GM21825 (cell line): ENCODE results near the gene OTUD1.
A peak's percentile ranks its signal among the peaks of the same experiment; 100 is the strongest.
"Not testable (repeated sequence)": the region's sequence is repeated elsewhere in the genome, so short reads cannot be mapped to it uniquely, and the experiment has no call there.

Experiments
- ATAC-seq: cut with Tn5 transposase; IDR thresholded peaks from one replicate; pipeline ENCODE4 v1.9.1; 2021; ENCODE audit warnings: mild to moderate bottlenecking, moderate library complexity; ENCODE audit not compliant: unreplicated experiment

The OTUD1 gene, protein sequence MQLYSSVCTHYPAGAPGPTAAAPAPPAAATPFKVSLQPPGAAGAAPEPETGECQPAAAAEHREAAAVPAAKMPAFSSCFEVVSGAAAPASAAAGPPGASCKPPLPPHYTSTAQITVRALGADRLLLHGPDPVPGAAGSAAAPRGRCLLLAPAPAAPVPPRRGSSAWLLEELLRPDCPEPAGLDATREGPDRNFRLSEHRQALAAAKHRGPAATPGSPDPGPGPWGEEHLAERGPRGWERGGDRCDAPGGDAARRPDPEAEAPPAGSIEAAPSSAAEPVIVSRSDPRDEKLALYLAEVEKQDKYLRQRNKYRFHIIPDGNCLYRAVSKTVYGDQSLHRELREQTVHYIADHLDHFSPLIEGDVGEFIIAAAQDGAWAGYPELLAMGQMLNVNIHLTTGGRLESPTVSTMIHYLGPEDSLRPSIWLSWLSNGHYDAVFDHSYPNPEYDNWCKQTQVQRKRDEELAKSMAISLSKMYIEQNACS

DNA sequence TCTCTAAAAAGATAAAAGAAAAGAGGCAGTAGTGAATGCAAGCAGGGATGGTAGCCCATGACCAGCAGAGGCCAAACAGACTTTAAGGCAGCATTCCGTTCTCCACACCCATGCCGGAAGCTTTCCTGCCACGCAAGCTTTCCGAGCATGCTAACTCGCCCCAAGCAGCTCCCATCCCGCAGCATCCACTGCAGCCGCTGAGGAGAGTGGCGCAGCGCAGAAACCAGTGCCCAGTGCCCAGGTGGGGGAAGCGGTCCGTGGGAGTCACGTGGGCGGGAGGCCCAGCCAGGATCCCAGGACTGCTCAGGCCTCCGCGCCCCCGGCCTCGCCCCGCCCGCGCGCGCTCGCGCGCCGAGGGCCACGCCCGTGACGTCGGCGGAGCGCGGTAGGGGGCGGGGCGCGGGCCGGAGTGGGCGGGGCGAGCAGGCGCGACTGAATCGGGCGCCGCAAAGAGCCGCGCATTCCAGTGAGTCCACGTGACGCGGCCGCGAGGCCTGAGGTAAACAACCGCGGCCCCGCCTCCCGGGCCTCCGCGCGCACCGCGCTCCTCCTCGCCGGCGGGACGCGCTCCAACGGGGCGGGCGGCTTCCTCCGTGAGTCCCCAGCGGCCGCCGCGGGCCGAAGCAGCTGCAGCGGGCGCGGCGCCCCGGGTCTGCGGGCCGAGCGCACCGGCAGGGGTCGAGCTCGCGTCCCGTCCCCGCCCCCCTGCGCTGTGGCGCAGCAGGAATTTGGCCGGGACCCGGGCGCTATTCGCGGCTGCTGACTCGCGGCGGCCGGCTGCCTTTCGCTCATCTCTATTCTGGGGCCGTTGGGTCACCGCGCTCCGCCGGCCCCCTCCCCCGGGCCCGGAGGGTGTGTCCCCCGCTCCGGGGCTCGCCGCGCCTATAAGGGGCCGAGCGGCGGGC lies at the start of gene OTUD1:
OTUD1 (plus strand) TSS at position 529 of the 905 bp plus-strand sequence. CDS start 383 bp downstream, outside the sequence.
- ATAC-seq: peak; percentile 85

DNA sequence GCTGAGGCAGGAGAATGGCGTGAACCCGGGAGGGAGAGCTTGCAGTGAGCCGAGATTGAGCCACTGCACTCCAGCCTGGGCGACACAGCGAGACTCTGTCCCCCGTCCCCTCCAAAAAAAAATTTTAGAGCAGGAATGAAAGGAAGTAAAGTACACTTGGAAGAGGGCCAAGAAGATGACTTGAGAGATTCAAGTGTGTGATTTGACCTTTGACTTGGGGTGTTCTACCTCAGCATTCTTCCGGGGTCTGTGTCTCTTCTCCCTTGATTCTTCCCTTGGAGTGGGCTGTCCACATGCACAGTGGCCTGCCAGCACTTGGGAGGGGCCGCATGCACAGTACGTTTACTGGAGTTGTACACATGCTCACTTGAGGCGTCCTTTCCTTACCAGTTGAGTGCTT lies 48.5 kb upstream of the OTUD1 start:
- not testable (repeated sequence) for ATAC-seq

DNA sequence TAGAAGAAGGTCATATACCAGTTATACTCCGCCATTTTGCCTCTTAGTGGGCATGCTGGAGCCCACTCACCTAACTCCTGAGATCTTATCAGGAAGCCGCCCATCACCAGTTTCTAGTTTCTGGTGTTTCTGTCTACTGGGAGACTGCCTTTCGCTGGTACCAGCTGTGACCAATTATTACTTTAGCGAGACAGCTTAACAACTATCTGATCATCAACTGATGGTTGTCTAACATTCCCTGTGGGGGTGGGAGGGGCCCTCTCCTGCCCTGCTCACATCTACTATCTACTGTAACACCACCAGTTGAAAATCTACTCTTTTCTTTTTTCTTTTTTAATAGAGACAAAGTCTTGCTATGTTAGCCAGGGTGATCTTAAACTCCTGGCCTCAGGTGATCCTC lies 48.1 kb upstream of the OTUD1 start:
- no peak for ATAC-seq

DNA sequence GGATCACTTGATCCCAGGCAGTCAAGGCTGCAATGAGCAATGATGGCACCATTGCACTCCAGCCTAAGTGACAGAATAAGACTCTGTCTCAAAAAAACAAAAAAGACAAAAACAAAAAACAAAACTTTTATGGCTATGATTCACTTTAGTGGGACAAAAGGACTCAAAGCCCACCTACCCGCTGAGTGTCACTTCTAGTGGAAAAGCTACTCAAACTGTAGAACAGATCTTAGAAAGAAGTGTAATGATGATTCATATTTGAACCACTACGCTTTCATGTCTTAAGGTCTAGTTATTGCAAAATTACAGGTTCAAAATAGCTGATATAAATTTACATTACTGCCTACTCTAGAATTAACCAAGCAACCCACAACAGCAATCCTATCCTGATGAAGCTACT lies 47.1 kb upstream of the OTUD1 start:
- no peak for ATAC-seq

DNA sequence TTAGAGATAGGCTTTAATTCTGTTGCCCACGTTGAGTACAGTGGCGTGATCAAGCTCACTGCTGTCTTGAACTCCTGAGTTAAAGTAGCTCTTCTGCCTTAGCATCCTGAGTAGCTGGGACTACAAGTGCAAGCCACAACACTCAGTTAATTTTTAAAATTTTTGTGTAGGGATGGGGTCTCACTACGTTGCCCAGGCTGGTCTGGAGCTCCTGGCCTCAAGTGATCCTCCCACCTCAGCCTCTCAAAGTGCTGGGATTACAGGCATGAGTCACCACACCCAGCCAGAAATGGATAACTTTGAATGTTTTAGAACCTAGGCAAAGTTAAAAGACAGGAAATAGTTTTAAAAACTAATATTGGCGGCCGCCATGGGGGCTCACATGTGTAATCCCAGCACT lies 43.9 kb upstream of the OTUD1 start:
- ATAC-seq: no peak

DNA sequence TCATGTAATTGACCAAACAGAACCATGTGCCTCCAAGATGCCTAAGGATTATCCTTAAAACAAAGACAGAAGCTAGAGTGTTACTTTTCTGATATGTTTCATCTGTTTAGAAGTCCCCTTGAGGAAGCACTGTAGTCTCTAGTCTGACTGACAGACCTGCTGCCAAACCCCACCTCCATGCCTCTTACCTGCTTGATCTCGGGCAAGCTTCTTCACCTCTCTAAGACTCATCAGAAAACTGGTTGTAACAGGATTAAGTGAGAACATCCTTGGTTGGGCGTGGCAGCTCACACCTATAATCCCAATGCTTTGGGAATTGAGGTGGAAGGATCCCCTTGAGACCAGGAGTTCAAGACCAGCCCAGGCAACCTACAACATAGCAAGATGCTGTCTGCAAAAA lies 42.2 kb upstream of the OTUD1 start:
- ATAC-seq: no peak

DNA sequence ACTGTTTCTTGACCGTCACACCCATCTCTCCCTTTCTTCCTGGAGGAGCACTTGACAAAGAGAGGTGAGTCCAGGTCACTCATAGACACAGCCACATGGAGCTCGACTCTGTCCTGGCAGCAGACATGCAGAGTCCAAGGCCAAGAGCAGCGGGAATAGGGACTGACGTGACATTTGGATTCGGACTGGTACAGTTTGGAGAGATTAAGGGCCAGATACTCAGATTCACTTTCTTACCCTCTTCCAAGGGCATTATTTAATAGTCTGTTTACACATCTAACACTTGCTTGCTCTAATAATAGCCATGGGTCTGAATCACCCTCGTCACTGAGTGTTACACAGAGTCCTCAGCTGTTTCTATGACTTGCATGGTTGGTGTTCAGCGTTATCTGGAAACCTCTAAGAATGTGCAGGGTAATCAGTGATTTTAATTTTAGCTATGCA lies 39.2 kb upstream of the OTUD1 start:
- no peak for ATAC-seq

DNA sequence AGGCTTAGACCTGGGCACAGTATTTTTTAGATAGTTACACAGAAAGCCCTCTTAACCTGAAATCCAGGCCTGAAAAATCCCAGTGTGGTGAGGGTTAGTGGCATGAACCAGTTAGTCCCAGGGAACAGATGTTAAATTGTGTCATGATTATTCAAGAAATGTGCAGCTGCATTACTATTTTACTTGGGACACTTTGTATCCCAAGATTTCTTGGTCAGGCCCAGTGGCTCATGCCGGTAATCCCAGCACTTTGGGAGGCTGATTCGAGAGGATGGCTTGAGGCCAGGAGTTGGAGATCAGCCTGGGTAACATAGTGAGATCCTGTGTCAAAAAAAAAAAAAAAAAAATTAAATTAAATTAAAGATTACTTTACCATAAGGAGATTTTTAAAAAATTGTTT lies 36.0 kb upstream of the OTUD1 start:
- no peak for ATAC-seq

DNA sequence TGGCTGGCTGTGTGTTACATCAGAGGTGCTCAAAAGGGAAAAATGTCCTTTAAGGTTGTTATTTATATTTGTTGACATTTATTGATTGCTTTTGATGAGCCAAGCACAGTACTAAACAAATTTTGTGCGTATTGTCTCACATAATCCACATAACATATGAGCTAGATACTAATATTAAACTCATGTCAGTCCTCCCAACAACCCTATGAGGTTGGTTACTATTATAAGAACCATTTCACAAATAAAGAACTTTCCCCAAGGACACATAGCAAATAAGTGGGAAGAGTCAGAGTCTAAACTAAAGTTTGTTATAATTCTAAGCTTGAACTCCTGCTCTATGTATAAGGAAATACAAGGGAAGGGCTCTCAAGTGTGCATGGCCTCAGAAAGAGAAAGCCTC lies 35.6 kb upstream of the OTUD1 start:
- no peak for ATAC-seq

DNA sequence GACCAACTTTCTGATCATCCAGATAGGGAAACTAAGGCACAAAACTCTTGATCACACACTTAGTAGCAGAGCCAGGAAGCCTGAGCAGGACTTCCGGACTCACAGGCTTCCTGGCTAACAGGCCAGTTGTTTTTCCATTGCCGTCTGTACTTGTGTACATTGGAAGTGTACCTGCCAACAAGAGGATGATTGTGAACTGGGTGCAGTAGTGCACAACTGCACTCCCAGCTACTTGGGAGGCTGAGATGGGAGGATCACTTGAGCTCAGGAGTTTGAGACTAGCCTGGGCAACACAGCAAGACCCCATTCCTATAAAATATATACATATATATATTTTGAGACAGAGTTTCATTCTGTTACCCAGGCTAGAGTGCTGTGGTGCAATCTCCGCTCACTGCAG lies 35.2 kb upstream of the OTUD1 start:
- ATAC-seq: no peak

DNA sequence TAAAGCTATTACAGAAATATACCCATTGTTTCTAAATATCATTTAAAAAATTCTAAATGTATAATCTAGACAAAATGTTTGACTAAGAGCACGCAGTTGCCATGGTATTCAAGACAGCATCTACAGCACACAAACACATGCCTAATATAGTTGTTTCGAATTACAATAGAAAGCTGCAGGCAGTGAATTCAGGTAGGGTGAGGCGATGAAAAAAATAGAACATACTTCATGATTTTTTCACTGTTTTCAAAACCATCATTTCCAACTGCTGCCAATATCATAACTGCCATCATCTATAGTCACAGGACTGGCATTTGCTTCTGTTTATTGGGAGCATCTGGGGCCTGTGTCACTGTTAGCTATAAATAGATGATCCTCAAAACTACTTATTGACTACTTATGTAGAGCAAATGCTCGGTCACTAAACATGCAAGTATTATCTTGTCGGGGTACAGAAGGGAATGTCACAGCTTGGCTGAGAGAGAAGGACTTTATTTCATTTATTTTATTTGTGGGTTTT lies 34.4 kb upstream of the OTUD1 start:
- ATAC-seq: no peak

DNA sequence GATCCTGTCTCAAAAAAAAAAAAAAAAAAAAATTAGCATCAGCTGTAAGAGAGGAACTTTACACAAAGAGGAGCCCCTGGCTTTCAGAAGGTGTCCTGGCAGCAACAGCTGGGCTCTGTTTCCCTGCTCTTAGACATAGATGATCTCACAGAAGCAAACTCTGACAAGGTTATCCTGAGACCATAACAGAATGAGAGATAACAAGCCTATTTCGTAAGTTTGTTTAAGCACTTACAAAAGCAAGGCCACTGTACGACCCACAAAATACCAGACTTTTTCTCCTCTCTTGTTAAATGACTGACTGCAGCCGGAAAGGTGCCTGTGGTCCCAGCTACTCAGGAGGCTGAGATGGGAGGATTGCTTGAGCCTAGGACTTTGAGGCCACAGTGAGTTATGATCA lies 33.3 kb upstream of the OTUD1 start:
- ATAC-seq: no peak

DNA sequence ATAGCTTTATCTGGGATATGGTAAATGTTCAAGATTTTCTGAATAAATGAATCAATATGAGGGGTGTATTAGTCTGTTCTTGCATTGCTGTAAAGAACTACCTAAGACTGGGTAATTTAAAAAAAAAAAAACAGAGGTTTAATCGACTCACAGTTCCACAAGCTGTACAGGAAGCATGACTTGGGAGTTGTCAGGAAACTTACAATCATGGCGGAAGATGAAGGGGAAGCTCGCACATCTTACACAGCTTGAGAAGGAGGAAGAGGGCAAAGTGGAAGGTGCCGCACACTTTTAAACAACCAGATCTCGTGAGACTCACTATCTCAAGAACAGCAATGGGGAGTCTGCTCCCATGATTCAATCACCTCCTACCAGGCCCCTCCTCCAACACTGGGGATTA lies 32.5 kb upstream of the OTUD1 start:
- ATAC-seq: no peak

DNA sequence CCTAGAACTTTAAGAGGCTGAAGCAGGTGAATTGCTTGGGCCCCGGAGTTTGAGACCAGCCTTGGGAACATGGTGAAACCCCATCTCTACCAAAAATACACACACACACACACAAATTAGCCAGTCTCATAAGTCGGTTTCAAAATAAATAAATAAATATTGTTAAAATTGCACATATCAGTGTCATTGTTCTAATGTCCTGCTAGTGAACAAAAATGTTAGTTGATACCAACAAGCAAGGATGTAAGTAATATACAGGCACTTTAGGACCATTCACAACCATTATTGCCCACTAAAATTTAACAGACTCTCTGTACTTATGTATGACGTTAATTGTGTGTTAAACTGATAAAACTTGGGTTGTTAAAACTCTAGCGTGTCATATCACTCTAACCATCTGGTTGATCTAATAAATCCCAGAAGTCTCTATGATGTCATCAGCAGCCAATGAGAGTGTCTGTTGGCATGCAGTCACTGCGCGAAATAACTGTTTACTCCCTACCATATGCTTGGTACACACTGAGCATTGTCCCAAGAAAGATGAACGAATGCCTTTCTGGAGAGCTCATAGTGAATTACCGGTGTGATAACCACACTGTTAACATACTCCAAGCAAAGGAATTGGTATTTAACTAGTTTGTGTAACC lies 30.4 kb upstream of the OTUD1 start:
- no peak for ATAC-seq

DNA sequence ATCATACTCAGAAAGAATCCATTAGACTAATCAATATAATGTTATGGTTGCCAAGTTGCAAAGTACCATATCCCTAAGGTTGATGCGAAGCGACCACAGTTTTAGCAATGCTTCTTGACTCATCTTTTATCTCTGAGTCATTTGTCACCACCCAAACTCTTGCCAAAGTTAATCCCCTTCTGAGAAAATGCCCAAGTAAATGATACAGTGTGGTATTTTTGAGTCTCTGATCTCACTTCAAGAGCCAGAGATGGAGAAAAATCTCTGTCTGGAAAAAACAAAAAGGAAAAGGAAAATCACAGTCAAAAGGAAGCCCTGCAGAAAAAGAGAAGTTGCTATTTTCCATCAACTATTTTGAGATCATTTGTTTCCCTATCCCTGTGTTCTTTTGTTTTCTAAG lies 26.7 kb upstream of the OTUD1 start:
- ATAC-seq: no peak

DNA sequence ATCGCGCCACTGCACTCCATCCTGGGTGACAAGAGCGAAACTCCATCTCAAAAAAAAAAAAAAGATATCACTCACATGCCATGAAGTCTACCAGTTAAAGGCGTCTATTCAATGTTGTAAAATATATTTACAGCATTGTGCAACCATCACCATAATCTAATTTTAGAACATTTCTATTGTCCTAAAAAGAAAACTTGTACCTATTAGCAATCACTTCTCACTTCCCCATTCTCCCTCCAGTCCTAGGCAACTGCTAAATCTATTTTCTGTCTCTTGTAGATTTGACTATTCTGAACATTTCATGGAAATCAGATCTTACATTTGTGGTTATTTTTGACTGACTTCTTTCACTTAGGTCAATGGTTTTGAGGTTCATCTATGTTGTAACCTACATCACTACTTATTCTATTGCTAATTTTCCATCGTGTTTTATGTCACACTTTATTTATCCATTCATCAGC lies 25.2 kb upstream of the OTUD1 start:
- peak; percentile 93 for ATAC-seq

DNA sequence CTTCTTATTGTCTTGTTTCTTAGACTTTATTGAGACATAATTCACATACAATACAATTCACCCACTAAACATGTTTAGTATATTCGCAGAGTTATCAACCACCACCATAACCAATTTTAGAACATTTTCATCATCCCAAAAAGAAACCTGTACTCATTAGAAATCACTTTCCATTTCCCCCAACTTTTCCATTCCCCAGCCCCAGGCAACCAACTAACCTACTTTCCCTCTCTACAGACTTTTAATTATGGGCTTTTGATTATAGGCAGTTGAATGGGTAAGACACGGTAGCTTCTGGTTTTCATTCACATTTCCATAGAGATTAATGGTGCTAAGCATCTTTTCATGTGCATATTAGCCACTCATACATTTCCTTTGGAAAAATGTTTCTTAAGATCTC lies 24.2 kb upstream of the OTUD1 start:
- ATAC-seq: no peak

DNA sequence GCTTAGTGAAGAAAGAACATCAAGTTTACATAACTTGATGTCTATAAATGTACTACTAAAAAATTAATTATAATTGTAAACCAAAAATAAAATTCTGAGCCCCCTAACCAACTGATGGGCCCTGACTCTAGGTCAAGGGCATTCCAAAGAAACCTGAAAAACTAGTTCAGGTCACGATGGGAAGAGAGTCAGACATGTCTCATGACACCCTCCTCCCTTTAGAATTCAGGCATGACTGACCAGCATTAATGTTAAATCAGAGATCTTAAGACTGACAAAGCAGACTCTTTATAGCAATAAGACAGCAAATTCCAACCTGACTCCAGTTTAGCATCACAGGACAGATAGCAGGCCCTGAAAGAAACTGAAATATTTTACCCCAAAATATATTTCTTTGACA lies 21.6 kb upstream of the OTUD1 start:
- no peak for ATAC-seq

DNA sequence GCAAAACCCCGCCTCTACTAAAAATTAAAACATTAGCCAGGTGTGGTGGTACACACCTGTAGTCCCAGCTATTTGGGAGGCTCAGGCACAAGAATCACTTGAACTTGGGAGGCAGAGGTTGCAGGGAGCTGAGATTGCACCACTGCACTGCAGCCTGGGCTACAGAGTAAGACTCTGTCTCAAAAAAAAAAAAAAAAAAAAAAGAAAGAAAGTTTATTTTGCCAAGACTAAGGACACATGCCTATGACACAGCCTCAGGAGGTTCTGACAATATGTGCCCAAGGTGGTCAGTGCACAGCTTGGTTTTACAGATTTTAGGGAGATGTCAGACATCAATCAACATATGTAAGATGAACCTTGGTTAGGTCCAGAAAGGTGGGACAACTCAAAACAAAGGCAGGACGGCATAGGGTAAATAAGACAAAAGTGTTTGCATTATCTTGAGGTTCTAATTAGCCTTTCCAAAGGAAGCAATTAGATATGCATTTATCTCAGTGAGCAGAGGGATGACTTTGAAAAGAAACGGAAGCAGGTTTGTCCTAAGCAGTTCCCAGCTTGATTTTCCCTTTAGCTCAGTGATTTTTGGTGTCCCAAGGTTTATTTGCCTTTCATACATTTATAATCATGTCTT lies 20.7 kb upstream of the OTUD1 start:
- no peak for ATAC-seq

DNA sequence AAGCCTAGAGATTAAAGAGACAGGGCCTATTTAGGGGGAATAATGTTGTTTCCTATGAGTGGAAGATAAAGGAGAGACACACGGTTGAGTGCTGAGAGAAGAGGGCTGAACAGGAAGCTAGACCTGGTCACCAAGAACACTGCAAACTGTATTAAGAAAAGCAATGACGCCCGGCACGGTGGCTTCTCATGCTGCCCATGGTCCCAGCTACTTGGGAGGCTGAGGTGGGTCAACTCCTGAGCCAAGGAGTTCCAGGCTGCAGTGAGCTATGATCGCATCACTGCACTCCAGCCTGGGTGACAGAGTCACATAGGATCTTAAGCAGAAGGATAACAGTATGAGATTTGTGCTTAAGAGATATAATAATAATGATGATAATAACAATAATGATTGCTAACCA lies 19.7 kb upstream of the OTUD1 start:
- ATAC-seq: no peak
